GM10266 (cell line): ENCODE data around the gene FAM83G.
A peak's percentile ranks its signal among the peaks of the same experiment; 100 is the strongest.

ENCODE experiments used
- DNase-seq: peaks from one replicate; pipeline ENCODE4 v3.0.0; 2012; ENCODE audit errors: extremely low spot score
- TF ChIP-seq, protein P1 (sequence below): IDR thresholded peaks from 2 replicates; pipeline ENCODE4 v1.5.1; 2012; ENCODE audit warnings: mild to moderate bottlenecking, low read depth; ENCODE audit not compliant: control insufficient read depth, insufficient read depth; ENCODE audit errors: missing control alignments

Gene FAM83G

DNA sequence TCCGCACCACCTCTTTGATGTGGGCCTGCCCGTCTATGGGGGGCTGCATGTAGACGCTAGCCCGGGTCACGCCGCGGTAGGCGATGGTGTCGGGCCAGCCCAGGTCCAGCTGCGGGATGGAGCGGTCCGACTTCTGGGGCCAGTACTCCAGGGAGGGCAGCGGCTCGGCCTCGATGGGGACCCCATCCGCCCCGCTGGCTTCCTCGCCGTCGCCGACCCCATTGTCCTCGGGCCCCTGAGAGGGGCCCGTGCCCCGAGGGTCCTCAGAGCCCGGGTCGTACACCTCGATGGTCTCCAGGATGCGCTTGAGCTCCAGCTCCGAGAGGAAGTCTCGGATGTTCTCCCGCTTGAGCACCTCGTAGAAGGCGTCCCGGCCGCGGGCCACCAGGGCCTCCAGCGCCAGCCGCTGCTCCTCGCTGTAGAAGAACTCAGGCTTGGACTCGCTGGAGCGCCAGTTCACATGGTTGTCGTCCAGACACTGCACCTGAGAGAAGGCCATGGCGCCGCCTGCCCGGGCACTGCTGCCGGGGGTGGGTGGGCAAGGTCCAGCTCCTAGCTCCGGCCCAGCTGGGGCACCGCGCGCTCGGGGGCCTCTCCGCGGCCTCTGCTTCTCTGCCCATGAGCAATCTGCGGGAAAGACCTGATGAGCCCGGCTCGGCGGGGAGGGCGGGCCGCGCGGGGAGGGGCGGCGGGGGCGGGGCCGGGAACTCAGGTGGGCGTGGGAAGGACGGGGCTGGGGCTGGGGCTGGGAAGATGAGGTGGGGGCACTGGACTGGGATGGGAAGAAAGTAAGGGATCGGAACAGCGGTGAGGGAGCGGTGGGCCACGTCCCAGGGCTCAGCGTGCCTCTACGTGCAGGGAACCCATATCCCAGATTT is 782 bp downstream of the FAM83G start:
- TF ChIP-seq, protein P1, sequence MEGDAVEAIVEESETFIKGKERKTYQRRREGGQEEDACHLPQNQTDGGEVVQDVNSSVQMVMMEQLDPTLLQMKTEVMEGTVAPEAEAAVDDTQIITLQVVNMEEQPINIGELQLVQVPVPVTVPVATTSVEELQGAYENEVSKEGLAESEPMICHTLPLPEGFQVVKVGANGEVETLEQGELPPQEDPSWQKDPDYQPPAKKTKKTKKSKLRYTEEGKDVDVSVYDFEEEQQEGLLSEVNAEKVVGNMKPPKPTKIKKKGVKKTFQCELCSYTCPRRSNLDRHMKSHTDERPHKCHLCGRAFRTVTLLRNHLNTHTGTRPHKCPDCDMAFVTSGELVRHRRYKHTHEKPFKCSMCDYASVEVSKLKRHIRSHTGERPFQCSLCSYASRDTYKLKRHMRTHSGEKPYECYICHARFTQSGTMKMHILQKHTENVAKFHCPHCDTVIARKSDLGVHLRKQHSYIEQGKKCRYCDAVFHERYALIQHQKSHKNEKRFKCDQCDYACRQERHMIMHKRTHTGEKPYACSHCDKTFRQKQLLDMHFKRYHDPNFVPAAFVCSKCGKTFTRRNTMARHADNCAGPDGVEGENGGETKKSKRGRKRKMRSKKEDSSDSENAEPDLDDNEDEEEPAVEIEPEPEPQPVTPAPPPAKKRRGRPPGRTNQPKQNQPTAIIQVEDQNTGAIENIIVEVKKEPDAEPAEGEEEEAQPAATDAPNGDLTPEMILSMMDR = no peak

GRCh38 chr17:19002805-19003542 is 1.6 kb downstream of the FAM83G start:
- TF ChIP-seq, protein P1 = no peak
- no peak for DNase-seq

More for the DNA sequence above, 782 bp downstream of the FAM83G start:
- DNase-seq = peak; percentile 72

DNA sequence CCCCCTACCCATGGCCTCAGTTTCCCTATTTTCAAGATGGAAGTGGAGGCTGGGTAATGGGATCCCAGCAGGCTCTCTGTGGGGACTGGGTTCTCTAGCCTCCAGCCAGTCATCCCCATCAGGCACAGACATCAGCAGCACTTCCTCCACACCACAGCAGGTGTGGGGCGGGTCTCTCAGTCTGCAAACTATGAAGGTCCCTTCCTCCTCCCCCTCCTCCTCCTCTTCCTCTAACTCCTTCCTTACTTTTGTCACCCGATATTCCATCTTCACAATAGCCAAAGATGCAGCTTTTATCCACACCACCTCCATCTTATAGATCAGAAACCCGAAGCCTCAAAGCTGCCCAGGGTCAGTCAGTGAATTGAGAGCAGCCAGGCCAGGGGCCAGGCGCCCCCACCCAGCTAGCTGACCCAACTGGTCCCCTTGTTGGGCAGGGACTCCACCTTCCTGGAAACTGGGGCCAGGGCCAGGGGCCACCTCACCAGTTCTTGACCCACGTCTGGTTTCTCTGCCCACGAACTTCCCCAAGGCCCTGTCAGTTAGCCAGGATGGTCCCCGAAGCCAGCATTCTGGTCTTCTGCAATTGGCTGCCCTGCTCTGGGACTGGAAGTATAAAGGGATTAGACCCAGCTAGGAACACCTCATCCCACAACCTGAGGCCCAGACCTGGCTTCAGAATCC is 2.5 kb downstream of the FAM83G start:
- TF ChIP-seq, protein P1 = no peak
- DNase-seq = no peak

DNA sequence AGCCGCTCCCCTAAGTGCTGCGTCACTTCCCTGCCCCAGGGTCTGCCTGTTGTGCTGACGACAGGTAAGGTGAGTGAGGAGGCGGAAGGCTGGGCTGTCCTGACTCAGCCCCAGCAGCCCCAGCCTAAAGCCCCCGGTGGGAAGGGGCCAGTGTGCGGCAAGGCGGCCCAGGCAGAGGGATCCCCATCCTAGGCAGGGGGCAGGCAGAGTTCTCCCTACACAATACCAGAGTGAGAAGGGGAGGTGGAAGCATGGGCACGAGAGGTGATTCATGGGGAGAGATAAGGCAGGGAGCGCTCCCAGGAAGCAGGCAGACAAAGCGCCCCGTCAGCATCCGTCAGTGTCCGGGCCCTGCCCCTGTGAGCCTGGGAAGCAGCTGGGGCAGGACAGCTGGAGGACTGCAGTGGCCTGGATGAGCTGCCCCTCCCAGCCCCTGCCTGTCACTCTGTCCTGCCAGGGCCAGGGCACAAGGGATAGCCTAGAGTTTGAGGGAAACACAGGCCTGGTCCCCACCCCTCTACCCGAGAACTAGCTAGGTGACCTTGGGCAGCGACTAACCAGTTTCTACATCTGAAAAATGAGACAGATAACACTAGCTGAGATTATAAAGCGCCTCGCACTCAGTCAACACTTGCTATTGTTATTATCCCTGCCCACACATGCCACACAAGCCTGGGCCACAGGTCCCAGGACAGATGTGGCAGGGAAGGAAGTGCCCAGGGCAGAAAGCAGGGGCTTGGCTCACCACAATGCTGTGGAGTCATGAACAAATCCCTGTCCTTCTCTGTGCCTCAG is 3.8 kb downstream of the FAM83G start:
- DNase-seq = no peak

DNA sequence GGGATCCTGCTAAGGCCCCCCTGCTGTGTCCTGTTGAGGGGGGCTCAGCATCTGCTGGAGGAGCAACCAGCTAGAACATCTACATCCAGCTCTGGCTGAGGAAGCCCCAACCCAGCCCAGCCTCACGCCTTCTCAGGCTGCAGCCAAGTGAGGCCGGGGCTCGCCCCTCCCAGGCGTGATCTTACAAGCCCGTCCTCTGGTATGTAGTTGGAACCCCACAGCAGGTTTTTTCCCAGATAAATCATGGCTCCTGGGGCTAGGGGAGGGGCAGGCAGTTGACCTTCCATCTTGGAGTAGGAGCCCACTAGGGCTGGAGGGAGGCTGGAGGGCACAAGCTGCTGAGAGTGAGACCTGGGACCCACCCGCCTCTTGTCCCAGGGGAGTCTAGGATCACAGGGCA is 4.7 kb downstream of the FAM83G start:
- TF ChIP-seq, protein P1 = no peak
- DNase-seq = no peak

More for the DNA sequence above, 3.8 kb downstream of the FAM83G start:
- TF ChIP-seq, protein P1 = no peak

DNA sequence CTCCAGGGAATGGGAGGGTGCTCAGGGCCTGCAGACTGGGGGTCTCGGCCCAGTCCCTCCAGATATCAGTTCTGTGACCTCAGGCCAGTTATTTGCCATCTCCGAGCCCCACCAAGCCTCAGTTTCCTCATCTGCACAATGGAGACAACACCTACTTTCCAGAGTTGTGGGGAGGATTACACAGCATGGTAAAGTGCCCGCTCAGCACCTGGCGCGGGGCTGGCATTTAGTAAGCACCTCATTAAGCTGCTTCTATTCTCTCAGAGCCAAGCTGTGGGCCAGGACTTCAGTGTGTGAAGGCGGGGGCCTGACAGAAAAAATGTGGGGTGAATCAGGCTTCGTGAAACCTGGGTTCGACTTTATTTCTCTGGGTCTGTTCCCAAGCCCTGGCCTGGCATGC is 5.2 kb downstream of the FAM83G start:
- TF ChIP-seq, protein P1 = no peak

More for the DNA sequence above, 5.2 kb downstream of the FAM83G start:
- DNase-seq = no peak
